HepG2 (cell line): Measurements from ENCODE around the gene ASXL1. TPM values are rescaled to one million over a fixed set of nuclear protein-coding genes. Genes with fewer than 3 reads are reported as not detected.

Experiments
- ARID5B ChIP-seq: IDR thresholded peaks from 2 replicates; pipeline ENCODE4 v1.4.0; 2020; ENCODE audit warnings: mild to moderate bottlenecking, missing genetic modification reagents
- CBX5 ChIP-seq: sonication (generic); formaldehyde crosslinking; IDR thresholded peaks from 2 replicates; pipeline ENCODE4 v1.4.0; 2020; ENCODE audit warnings: missing genetic modification reagents, borderline replicate concordance
- ETS1 ChIP-seq: sonication (generic); formaldehyde crosslinking; IDR thresholded peaks from 2 replicates; pipeline ENCODE4 v1.4.0; 2020; ENCODE audit warnings: missing genetic modification reagents
- FOXA3 ChIP-seq: IDR thresholded peaks from 2 replicates; pipeline ENCODE4 v1.6.1; 2016; ENCODE audit warnings: missing genetic modification reagents, missing compliant biosample characterization
- GTF2F1 ChIP-seq: fragments of 150-350 bp; IDR thresholded peaks from 2 replicates; pipeline ENCODE4 v1.6.1; 2014; ENCODE audit warnings: low read length
- HNF4G ChIP-seq, 2 experiments: sonication (generic) in 1 of 2; formaldehyde crosslinking in 1 of 2; IDR thresholded peaks; 2 replicates each; pipeline versions ENCODE4 v1.4.0 to v1.6.1; 2011 to 2020; ENCODE audit warnings: borderline replicate concordance in 2 of 2, low read depth in 2 of 2, mild to moderate bottlenecking in 2 of 2, low read length in 1 of 2, missing genetic modification reagents in 1 of 2, moderate library complexity in 1 of 2
- JUN ChIP-seq: sonication (generic); formaldehyde crosslinking; IDR thresholded peaks from 2 replicates; pipeline ENCODE4 v1.4.0; 2020; ENCODE audit warnings: mild to moderate bottlenecking, missing genetic modification reagents
- LRRFIP1 ChIP-seq: sonication (generic); formaldehyde crosslinking; conservative IDR thresholded peaks from 2 replicates; pipeline ENCODE4 v1.4.0; 2020; ENCODE audit warnings: missing genetic modification reagents
- MTERF4 ChIP-seq: sonication (generic); formaldehyde crosslinking; IDR thresholded peaks from 2 replicates; pipeline ENCODE4 v1.8.0; 2023; ENCODE audit warnings: mild to moderate bottlenecking, missing genetic modification reagents
- SMARCC2 ChIP-seq: fragments of 450-650 bp; IDR thresholded peaks from 2 replicates; pipeline ENCODE4 v1.6.1; 2017; ENCODE audit warnings: antibody characterized with exemption, mild to moderate bottlenecking
- ZFX ChIP-seq: sonication (generic); formaldehyde crosslinking; IDR thresholded peaks from 2 replicates; pipeline ENCODE4 v1.4.0; 2020; ENCODE audit warnings: mild to moderate bottlenecking, low read depth, missing genetic modification reagents, moderate library complexity
- ZNF251 ChIP-seq: sonication (generic); formaldehyde crosslinking; IDR thresholded peaks from 2 replicates; pipeline ENCODE4 v1.9.0; 2021; ENCODE audit warnings: mild to moderate bottlenecking, missing genetic modification reagents
- ZNF34 ChIP-seq: sonication (generic); formaldehyde crosslinking; IDR thresholded peaks from 2 replicates; pipeline ENCODE4 v1.4.0; 2020; ENCODE audit warnings: mild to moderate bottlenecking, missing genetic modification reagents, borderline replicate concordance
- ZNF576 ChIP-seq: sonication (generic); formaldehyde crosslinking; IDR thresholded peaks from 2 replicates; pipeline ENCODE4 v1.4.0; 2020; ENCODE audit warnings: mild to moderate bottlenecking, missing genetic modification reagents
- polyA plus RNA-seq, 8 experiments: library from polyadenylated mRNA; depleted of rRNA in 3 of 8; stranded (reverse) in 7 of 8; unstranded in 1 of 8; fragments of >200 nt; fragmentation: Illumina TruSeq in 4 of 8; extraction: Trizol in 4 of 8; gene quantifications; 2 replicates each; pipeline versions ENCODE4 v1.2.1 to v1.2.3, GENCODE V29; 2011 to 2016; ENCODE audit warnings: low read depth in 4 of 8, missing spikeins in 1 of 8, mixed read lengths in 1 of 8; ENCODE audit not compliant: insufficient read depth in 1 of 8
- total RNA-seq, 5 experiments: library from RNA; depleted of rRNA; stranded (reverse); fragments of >200 nt; fragmentation: Illumina TruSeq; extraction: Trizol; gene quantifications; 2 replicates each; pipeline ENCODE4 v1.2.3, GENCODE V29; 2016; ENCODE audit warnings: low read depth in 1 of 5
- TF ChIP-seq, protein P1 (sequence below): sonication (generic); formaldehyde crosslinking; IDR thresholded peaks from 2 replicates; pipeline ENCODE4 v1.4.0; 2020; ENCODE audit warnings: mild to moderate bottlenecking, low read depth, missing genetic modification reagents
- TF ChIP-seq, protein P2 (sequence below): fragments of 450-650 bp; IDR thresholded peaks from 2 replicates; pipeline ENCODE4 v1.6.1; 2016

ASXL1 gene
- total and polyA plus RNA-seq, 2 of the 13 experiments (the other 11 are each of a cell fraction or from before 2014, with no cell fraction given), result 62.1 to 74.8 TPM

DNA sequence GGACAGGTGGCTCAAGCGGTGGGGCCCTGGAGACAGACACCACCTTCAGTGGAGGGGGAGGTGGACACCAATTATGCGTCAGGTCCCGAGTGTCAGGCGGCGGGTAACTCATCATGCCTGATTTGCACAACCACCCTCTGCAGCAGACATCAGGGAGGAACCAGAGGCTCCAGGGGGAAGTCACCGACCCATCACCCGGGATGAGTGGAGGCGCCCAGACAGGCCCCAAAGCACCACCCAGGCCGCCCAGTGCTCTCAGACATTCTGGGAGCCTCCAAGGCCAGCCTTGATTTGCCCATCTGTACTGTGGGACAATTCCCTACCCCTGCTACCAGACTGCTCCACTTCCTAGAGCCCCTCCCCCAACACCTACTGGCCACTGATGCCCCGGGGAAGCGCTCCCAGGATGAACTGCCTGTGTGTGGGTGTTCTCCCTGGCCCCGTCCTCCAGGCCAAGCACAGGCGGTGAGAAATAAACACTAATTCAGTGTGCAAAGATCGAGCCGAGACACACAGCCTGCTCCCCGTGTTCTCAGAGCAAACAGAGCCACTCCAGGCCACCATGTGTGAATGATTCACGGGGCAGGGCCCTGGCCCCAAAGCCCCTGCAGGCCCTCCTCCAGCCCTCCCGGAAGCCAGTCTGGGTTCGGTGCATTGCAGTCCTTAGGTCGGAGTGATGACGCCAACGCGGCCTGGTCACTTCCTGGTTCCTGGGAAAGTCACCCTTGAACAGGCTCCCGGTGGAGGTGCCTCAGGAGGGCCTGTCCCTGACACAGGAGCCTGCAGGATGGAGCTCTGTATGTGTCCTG, 107.2 kb downstream of the ASXL1 start (continued):
- TF ChIP-seq ZFX (peak; percentile 99), ETS1 (no peak), MTERF4 (no peak), LRRFIP1 (no peak), HNF4G (IDR thresholded peaks at IDR 0.05; ENCODE audit: borderline replicate concordance, low read depth, low read length) (no peak), HNF4G (CRISPR knock-in tag; IDR thresholded peaks at IDR 0.05; ENCODE audit: borderline replicate concordance, low read depth) (peak; percentile 96), JUN (CRISPR knock-in tag) (peak; percentile 95), GTF2F1 (no peak), ZNF34 (CRISPR knock-in tag) (peak; percentile 80; the same call in 1 of the 2 replicates), FOXA3 (CRISPR knock-in tag) (peak; percentile 88), ZNF251 (CRISPR knock-in tag) (0 out of 2 replicates have a peak, but pooled peaks have one; percentile 69), SMARCC2 (no peak), ZNF576 (0 out of 2 replicates have a peak, but pooled peaks have one; percentile 19), CBX5 (CRISPR knock-in tag) (peak; percentile 56; the same call in 1 of the 2 replicates), ARID5B (CRISPR knock-in tag) (peak; percentile 83)
- TF ChIP-seq, protein P1, sequence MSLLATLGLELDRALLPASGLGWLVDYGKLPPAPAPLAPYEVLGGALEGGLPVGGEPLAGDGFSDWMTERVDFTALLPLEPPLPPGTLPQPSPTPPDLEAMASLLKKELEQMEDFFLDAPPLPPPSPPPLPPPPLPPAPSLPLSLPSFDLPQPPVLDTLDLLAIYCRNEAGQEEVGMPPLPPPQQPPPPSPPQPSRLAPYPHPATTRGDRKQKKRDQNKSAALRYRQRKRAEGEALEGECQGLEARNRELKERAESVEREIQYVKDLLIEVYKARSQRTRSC (CRISPR knock-in tag), result no peak
- TF ChIP-seq, protein P2, sequence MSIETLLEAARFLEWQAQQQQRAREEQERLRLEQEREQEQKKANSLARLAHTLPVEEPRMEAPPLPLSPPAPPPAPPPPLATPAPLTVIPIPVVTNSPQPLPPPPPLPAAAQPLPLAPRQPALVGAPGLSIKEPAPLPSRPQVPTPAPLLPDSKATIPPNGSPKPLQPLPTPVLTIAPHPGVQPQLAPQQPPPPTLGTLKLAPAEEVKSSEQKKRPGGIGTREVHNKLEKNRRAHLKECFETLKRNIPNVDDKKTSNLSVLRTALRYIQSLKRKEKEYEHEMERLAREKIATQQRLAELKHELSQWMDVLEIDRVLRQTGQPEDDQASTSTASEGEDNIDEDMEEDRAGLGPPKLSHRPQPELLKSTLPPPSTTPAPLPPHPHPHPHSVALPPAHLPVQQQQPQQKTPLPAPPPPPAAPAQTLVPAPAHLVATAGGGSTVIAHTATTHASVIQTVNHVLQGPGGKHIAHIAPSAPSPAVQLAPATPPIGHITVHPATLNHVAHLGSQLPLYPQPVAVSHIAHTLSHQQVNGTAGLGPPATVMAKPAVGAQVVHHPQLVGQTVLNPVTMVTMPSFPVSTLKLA, result peak; percentile 75
